NCI-H128 (cell line): ENCODE measurements around the gene ARHGEF3.

Experiments
- DNase-seq: peaks from one replicate; lab custom pipeline; 2025; ENCODE audit not compliant: unreplicated experiment; lab: John Stamatoyannopoulos, UW

Gene ARHGEF3

DNA sequence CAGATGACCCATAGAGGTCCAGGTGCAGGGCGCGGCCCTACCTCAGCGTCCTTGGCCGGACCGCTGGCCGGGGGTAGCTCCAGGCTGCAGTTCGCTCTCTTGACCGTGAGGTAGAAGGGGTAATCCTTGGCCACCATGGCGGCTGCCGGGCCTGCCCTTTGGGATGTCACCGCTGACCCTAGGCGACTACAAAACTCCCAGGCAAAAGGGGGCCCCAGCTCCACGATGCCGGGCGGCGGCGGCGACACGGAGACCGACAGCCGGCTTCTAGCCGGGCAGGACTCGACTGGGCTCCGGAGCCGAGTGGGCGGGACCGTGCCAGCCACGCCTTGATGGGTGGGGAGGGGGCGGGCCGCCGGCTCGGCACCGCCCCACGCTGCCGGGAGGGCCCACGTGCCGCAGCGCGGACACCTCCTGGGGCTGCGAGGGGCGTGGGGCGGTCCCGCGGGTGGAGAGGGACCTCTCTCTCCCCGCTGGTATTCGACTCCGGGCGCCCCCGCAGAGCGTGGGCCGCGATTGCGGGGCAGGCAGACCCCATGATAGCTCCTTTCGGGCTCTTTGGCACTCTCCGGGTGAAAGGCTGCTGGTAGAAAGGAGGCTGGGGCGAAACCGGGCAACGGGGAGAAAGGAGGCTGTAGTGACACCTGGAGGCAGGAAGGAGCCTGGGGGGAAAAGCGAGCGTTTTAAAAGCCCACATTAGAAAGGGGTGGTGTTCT, at the start of gene ARHGEF3:
ARHGEF3 (minus strand) TSS at position 288 of the 716 bp plus-strand sequence; CDS start at position 137, 151 bp downstream.
- DNase-seq = no peak

DNA sequence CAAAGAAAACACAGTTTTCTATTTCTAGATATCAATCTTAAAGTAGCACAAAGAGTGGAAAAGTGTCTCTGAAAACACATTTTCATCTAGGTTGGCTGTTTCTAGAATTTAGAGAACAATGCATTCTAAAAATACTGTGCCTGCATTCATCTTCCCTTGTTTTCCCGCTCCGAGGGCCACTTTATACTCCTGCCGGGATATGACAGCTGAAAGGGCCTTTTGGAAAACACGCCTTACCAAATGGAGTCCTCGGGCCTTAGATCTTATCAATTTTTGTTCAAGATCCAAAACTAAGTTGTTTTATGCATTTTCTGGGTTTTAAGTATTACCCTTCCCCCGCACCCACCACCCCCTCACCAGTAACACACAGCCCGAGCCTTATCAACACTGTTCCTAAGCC, 47.9 kb upstream of the ARHGEF3 start:
- no peak for DNase-seq

- no peak for DNase-seq
Measured at GRCh38 chr3:56845505-56845904, 43.8 kb upstream of the ARHGEF3 start.

- DNase-seq = no peak
Measured at GRCh38 chr3:56844536-56844935, 42.8 kb upstream of the ARHGEF3 start.

DNA sequence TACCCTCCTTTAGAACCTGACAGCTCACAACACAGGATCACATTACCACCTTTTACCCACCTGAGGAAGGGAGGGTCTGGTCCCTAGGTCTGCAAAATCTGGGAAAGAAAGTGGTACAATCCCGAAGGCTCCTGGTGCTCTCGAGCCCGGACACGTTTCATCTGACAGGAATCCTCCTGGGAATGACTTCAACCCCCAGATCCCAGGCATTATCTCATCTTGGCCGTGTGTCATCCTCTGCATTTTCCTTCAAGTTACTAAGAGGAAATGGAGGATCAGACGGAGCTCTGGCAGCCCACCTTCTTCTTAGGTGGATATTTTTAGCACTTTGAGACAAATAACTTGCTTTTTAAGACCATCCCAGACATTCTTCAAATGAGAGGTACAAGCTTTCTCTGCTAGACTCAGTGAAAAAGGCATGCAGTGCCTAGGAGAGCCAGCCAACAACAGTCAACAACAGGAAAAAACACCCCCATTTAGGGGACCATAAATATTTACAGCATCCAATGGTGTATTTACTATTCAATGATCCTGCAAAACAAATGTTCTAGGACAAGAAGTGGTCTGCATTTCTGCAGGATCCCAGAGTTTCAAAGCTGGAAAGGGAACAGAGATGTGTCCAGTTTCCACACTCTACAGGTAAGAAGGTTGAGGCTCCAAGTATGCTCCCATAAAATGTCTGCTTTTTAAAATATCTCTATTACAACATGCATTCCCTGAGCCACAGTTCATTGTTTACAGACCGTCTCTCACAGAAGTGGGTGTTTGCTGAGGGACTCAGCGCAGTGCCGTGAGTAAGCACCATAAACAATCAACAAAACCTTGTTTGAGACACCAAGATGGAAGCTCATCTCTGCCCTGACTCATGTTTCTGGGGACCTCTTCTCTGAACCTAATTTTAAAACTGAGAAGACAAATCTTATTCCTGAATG, 38.3 kb upstream of the ARHGEF3 start:
- no peak for DNase-seq

- DNase-seq = no peak
Measured at GRCh38 chr3:56838448-56838847, 36.7 kb upstream of the ARHGEF3 start.

DNA sequence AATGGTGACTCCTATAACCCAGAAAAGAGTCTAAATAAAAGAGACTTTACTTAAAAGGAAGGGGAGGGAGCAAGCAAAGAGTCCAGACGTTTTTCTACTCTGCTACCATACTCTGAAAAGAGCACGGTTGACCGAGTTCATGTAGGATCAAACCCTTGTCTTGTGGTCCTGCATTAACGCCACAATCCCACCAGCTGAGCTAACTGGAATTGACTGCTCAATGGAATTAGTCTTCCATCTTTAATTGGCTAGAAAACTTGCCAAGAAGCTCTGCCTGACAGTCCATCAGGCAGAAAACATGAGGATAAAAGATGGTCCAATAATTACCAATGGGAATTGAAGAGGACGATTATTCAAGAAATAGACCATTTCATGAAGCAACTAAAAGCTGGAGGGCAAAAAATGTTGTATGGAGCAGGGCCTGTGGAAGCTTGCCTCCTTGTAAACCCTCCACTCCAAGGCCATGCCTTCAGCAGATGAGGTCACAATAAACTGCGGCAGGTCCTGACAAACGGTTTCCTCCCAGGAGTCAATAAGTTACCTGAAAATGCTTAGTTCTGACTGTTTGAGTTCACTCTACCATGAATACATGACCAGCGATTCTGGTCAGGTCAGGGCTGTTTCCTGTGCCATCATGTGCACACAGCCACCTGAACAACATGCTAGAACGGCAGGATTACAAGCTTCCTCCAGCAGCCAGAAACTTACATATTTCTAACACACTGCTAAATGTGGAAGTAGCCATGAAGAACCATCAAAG, 35.6 kb upstream of the ARHGEF3 start:
- DNase-seq = no peak

DNA sequence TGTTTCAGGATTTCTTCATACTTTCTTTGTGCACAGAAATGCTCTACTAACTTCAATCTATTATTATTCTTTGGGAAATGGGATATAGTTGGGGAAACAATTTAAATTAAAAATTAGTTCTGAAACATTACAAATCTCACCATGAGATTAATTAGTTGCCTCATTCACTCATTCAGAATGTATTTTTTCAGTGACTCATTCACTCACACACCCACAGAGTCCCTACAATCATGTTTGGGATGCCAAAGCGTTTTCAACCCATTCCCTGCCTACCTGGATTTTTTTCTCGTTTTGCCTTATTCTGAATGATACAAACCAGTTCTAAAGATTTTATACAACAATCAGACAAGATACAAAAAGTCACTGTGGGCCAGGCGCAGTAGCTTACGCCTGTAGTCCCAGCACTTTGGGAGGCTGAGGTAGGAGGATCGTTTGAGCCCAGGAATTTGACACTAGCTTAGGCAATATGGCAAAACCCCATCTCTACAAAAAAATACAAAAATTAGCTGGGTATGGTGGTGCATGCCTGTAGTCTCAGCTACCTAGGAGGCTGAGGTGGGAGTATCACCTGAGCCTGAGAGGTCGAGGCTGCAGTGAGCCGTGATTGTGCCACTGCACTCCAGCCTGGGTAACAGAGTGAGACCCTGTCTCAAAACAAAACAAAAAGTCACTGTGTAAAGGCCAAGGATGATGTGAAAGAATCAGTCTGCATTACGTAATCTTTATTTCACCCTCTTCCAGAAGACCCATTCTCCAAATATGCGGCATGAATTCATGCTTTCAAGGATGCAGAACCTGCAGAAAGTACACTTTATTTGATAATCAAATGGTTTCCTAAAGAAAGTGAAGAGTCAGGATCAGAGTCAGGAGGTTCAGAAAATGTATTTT, 34.8 kb upstream of the ARHGEF3 start:
- no peak for DNase-seq

DNA sequence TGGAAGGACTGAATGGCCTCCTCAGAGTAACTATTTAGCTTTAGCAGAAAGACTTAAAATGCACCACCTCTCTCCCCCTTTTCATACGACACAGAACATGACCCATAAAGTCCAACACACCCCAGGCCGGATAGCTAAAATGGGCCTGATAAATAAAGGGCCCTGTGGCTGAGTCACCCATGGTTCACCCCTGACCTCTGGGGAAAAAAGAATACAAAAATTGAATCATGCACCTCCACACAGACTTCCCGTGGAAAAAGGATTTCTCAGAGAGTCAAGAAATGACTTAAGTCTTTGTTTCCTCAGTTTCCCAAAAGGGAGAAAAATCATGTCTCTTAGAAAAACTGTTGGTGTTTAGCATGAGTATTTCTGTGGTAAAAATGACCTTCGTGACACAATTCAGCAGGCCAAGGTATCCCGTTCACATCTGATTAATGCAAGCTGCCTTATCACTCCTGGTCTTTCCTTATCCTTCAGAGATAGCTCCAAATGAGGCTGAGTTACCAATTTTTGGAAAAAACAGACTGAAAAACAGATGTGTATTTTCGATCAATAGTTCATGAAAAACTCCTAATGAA, 34.0 kb upstream of the ARHGEF3 start:
- no peak for DNase-seq

DNA sequence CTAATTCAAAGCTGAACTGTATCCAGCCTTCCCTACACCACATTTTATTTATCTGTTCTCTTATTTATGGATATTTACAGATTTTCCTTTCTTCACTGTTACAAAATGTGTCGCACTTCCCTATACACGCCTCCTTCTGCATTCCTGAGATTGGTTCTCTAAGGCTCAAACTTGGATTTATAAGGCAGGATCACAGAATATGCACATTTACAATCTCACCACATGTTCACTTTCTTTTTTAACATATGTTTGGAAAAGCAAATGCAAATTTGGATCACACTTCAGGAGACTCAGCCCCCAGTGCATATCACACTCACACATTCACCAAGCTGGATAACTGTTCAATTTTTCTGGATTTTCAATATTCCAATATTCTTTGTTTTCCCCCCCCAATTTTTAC, 31.8 kb upstream of the ARHGEF3 start:
- DNase-seq = no peak

- no peak for DNase-seq
Measured at GRCh38 chr3:56833022-56833421, 31.3 kb upstream of the ARHGEF3 start.

GRCh38 chr3:56831572-56831971, 29.8 kb upstream of the ARHGEF3 start:
- DNase-seq = no peak

DNA sequence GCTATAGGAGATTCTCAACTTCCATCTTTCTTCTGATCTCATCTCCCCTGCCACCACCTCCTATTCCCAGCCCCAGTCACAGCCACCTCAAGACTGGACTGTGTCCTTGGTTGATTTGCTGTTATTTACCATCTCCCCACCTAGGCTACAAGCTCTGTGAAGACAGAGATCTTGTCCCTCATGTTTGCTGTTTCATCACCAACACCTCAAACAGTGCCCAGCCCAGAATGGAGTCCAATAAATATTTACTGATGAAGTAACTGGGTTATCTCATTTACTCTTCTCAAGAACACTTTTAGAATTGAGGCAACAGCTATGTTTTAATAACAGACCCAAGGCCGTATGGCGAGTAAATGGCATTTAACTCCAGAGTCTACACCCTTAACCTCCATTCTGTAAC, 29.1 kb upstream of the ARHGEF3 start:
- no peak for DNase-seq

GRCh38 chr3:56829533-56829932, 27.8 kb upstream of the ARHGEF3 start:
- DNase-seq = no peak

DNA sequence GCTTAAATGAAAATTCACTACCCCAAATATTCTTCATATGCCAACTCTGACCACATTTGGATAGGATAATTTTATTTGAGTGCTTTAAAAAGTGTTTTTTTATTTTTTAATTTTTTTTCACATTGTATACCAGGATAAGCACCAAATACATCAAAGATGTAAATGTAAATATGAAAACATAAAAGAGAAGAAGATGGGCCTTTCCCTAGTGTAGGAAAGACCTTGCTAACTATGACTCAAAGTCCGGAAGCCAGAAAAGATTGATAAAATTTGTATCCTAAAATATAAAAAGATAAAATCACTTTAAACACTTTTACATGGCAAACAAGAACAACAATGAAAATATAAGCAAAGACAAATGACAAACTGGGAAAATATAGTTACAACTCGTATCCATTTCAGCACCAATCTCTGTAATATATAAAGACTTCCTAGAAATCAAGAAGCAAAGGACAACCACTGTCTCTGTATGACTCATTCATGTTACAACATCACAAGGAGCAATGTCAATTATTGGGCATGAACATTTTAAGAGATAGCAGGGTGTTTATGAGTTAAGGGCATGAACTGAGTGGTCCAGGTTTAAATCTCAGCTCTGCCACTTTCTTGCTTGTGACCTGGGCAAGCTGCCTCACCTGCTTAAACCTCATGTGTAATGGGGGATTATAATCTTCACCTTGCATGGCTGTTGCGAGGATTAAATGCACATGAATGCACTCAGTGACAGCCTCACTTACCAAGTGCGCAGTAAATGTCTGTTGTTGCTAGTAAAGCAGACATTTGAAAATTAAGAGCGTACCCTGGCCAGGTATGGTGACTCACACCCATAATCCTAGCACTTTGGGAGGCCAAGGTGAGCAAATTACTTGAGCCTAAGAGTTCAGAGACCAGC, 25.3 kb upstream of the ARHGEF3 start:
- no peak for DNase-seq

- no peak for DNase-seq
Measured at GRCh38 chr3:56825567-56826438, 24.1 kb upstream of the ARHGEF3 start.

DNA sequence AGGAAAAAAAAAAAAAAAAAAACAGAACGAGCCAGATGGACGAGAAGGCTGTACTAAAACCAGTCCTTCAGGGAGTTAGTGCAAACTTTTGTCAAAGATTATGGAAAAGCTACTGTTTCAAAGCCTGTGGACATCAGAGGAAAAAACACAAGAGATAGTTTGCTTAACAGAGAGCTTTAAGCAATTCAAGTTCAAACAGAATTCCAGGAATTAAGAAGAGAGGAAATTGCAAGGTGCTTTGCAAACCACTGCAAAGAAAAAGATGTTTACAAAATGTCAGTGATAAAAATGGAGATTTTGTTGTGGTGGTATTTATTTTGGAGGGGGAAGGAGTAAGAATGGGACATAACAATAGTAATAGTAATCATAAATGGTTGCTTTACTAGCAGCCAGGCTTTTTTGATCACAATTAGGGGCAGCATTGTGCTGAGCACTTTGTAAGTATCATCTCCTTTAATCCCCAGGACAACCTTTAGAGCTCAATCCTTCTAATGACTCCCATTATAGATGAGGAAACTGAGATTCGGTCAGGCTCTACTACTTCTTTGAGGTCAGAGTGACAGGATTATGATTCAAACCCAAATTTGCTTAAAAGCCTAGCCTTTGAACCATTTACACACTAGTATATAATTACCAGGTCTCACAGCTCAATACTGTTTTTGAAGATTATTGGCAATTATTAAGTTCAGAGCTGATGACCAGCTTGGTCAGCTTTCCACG, 22.4 kb upstream of the ARHGEF3 start:
- DNase-seq = no peak
